GM12873 (cell line): Measurements from ENCODE around the gene KIAA1755.

Experiments
- TF ChIP-seq, protein P1 (sequence below): IDR thresholded peaks from 2 replicates; pipeline ENCODE4 v1.5.1; 2012; ENCODE audit warnings: low read depth, mild to moderate bottlenecking, moderate library complexity, low read length, control low read depth; ENCODE audit not compliant: insufficient read depth; ENCODE audit errors: missing control alignments

Gene KIAA1755

DNA sequence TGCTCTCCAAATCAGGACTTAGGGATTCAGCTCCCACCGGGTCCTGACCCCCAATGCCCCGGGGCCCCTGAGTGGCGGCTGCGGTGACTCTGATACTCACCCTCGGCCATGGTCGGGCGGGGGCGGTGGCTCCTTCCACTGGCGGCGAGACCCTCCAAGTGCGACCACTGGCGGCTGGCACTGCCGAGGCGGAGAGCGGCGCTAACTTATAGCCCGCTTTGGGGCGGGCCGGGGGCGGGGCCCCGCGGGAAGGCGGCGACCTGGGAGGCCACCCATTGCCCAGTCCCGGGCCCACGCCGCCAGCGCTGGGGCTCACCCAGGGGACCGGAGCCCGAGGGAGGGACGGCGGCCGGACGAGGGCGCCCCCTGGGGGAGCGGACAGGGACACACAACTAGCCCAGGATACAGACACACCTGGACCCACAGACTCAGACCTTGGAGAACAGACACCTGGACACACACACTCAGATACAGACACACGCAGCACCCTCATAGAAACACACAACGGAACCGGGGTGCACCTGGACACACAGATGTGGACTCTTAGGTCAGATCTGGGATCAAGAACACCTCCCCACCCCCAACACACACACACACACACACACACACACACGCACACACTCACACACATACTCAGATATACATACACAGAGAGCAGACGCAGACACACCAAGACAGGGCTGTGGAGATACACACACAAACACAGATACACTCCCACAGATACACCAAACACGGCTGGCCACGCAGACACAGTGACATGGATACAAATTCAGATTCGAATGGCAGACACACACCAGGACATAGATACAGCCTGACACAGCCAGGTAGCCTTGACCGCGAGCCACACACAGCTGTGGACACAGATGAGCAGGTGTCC, 95.2 kb downstream of the KIAA1755 start, which contains the start of gene TGM2:
TGM2 (minus strand) TSS at position 182 of the 877 bp plus-strand sequence; CDS start at position 110, 72 bp downstream.
- TF ChIP-seq, protein P1, sequence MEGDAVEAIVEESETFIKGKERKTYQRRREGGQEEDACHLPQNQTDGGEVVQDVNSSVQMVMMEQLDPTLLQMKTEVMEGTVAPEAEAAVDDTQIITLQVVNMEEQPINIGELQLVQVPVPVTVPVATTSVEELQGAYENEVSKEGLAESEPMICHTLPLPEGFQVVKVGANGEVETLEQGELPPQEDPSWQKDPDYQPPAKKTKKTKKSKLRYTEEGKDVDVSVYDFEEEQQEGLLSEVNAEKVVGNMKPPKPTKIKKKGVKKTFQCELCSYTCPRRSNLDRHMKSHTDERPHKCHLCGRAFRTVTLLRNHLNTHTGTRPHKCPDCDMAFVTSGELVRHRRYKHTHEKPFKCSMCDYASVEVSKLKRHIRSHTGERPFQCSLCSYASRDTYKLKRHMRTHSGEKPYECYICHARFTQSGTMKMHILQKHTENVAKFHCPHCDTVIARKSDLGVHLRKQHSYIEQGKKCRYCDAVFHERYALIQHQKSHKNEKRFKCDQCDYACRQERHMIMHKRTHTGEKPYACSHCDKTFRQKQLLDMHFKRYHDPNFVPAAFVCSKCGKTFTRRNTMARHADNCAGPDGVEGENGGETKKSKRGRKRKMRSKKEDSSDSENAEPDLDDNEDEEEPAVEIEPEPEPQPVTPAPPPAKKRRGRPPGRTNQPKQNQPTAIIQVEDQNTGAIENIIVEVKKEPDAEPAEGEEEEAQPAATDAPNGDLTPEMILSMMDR: peak; percentile 93

DNA sequence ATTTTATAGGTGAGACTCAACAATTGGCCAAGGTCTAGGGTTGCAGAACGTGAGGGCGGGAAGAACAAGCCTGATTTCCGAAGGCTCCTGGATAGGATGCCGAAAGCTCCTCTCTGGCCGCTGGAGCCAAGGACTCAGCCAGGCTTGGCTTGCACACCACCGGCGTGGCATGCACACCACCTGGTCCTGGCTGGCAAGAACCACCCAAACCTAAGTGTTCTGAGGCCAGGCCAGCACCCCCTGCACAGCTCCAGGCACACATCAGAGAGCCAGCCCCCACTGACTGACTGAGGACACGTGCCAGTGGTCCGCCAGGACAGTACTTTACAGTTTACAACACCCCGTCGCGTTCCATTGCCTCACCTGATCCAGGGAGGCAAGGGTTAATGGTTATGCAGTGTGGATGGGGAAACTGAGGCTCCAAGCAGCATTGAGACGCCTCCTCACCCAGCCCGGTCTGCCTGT, 95.9 kb downstream of the KIAA1755 start:
- TF ChIP-seq, protein P1: no peak

DNA sequence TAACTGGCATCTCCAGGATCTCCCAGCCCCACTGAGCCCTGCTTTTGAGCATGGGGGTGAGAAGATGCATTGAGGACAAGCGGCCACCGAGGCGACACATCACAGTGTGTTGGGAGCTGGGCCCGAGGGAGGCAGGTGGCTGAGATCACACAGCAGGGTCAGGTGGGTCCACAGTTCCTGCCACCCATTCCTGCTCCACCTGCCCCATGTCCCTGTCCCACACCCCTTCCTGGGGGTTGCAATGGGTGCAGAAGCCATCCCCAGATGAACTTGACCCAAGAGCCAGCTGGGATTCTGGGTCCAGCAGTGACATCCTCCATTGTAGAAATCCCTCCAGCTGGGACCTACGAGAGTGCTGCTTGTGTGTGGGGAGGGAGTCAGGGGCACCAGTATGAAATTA, 96.5 kb downstream of the KIAA1755 start:
- TF ChIP-seq, protein P1: no peak

DNA sequence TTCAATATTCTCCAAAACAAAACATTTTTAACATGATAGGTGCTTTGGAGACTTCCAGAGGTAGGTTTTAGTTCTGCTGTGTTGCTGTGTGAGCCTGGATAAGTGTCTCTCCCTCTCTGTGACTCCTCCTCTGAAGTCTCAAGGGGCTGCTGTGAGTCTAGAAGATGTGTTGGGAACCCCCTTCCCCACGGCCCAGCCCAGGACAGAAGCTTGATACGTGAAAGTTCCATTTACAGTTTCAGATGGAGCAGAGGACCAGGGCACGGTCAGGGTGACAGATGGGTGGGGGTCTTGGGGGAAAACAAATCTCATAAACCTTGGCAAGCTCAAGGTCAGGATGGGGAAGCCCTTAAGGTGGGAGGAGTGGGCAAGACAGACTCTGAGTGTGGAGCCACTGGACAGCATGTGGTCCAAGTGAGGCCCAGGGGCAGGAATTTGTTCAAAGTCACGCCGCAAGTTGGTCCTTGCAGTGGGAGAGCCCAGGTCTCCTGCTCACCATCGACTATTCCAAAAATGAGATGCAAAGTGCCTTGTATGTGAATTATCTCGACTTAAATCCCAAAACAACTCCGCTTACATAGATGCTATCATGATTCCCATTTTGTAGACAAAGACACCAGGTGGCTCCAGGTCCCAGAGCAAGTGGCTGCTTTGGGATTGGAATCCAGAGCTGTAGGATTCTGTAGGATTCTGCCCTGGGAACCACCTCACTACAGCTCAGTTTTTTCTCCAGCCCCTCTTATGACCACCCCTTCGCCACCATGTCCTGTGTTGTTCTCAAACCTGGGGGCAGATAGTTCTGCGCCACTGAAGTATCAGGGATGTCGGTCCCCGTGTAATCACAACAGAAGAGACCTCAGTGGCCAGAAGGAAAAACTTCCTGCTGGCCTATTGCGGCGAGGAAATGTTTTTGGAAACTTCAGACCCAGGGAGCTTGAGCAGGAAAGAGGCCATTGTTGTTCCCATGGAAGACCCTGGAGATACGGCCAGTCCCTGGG, 97.4 kb downstream of the KIAA1755 start:
- TF ChIP-seq, protein P1: no peak

DNA sequence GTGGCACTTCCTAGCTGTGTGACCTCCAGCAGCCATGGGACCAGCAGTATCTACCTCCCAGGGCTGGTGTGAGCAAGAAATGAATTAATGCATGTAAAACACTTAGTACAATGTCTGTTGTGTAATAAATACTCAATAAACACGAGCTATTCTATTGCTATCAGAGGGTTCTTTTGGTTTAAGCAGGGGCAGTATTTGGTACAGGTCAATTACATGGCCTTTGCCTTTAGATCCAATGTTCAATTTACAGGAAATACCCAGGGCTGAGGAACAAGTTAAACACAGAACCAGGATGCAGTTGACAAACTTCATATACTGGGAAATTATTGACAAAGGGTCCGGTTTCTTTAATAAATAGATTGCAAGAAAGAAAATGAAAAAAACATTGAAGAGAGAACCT, 98.4 kb downstream of the KIAA1755 start:
- TF ChIP-seq, protein P1: no peak

DNA sequence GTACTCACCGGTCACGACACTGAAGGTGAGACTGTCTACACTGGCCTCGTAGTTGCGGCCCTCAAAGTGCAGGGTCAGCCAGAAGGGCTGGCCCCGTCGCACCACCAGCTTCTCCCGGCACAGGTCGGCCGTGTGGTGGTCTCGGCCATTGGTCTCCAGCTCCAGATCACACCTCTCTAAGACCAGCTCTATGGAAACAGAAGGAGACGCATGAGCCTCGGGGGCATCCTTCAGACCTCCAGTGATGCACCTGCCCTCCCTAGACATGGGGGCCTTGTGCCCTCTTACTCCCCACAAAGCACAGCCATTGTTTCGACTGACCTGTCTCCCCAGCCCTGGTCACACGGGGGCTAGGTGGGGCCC, 99.1 kb downstream of the KIAA1755 start:
- TF ChIP-seq, protein P1: no peak
